ENCODE measurements around the gene RIN1.

DNA sequence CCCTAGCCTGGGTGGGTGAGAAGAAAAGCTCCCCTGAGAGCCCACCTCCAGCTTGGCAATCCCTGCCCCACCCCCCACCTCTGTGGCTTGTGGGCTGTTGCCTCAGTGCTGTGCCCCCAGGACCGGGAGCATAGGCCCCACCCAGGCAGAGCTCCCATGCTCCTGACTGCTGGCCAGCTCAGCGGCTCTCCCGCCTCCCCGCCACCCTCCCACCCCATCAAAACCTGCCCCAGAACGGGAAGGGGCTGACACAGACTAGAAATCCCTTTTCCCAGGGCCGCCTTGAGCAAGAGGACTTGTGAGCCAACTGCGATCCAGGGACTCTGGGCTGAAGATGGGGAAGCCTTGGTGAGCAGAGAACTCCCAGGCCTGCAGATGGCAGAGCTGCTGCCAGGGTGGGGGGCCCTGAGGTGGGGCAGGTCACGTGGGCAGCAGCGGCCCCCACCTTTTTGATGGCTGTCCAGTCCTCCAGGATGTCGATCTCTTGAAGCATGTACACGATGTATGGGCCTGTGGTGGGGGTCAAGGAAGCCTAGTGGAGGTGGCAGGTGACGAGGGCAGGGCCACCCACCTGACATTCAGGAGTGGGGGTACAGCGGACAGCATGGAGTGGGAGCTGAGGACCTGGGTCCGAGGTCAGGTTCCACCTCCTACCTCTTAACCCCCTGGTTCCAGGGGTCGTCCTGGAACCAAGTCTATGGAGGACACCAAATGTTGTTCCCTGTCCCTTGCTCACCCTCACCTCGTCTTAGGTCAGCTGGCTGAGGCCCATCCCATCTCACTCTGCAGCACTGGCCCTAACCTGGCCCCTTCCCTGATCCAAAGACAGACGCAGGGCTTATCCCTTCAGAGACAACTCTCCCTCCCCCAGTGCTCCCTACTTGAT is 2.3 kb upstream of the RIN1 start:
- TF ChIP-seq, protein P1, sequence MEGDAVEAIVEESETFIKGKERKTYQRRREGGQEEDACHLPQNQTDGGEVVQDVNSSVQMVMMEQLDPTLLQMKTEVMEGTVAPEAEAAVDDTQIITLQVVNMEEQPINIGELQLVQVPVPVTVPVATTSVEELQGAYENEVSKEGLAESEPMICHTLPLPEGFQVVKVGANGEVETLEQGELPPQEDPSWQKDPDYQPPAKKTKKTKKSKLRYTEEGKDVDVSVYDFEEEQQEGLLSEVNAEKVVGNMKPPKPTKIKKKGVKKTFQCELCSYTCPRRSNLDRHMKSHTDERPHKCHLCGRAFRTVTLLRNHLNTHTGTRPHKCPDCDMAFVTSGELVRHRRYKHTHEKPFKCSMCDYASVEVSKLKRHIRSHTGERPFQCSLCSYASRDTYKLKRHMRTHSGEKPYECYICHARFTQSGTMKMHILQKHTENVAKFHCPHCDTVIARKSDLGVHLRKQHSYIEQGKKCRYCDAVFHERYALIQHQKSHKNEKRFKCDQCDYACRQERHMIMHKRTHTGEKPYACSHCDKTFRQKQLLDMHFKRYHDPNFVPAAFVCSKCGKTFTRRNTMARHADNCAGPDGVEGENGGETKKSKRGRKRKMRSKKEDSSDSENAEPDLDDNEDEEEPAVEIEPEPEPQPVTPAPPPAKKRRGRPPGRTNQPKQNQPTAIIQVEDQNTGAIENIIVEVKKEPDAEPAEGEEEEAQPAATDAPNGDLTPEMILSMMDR (IDR thresholded peaks at IDR 0.05), result no peak
- TF ChIP-seq EZH2phosphoT487 (IDR thresholded peaks at IDR 0.05) (no peak), EZH2 (IDR thresholded peaks at IDR 0.05) (no peak)
